Tibial artery (tissue), 4 donors: ENCODE results near the gene PTPN7.

Source experiments
- DNase-seq, 2 donors: peaks; one replicate each; pipeline ENCODE4 v3.0.0-alpha.2; 2019
- H3K27ac ChIP-seq, 2 donors: fragments of 200-600 bp; sonication (generic) in 1 of 2; 1 replicate in 1 of 2; 2 replicates in 1 of 2; pipeline ENCODE4 v1.5.1; 2018 to 2019; ENCODE audit warnings: mild to moderate bottlenecking in 1 of 2
- H3K27me3 ChIP-seq, 2 donors: fragments of 200-600 bp; sonication (generic) in 1 of 2; one replicate each; pipeline versions ENCODE4 v1.5.1 to v1.6.0; 2016 to 2019
- H3K36me3 ChIP-seq, 3 donors: fragments of 200-600 bp; sonication (generic) in 2 of 3; one replicate each; pipeline ENCODE4 v1.5.1; 2016 to 2019; ENCODE audit warnings: mild to moderate bottlenecking in 2 of 3
- H3K4me1 ChIP-seq, 4 donors: fragments of 200-600 bp; sonication (generic) in 2 of 4; 1 replicate in 3 of 4; 2 replicates in 1 of 4; pipeline ENCODE4 v1.5.1; 2016 to 2019
- H3K4me3 ChIP-seq, 2 donors: fragments of 200-600 bp; sonication (generic) in 1 of 2; 1 replicate in 1 of 2; 2 replicates in 1 of 2; pipeline ENCODE4 v1.5.1; 2018 to 2019; ENCODE audit warnings: mild to moderate bottlenecking in 2 of 2
- H3K9me3 ChIP-seq, 3 donors: fragments of 200-600 bp; sonication (generic) in 1 of 3; one replicate each; pipeline ENCODE4 v1.5.1; 2016 to 2019
- CTCF ChIP-seq, 2 experiments: fragments of 200-600 bp in 1 of 2; fragments of 450-650 bp in 1 of 2; IDR thresholded peaks; one replicate each; pipeline ENCODE4 v1.5.1; 2017 to 2019; ENCODE audit warnings: antibody characterized with exemption in 2 of 2, mild to moderate bottlenecking in 1 of 2, moderate library complexity in 1 of 2
- intact Hi-C: fragments of 100-400 bp; cut with DNase I; formaldehyde crosslinking; loops from one replicate; pipeline ENCODE4 v1.15.0; 2023; ENCODE audit warnings: low total_unique reads

The PTPN7 gene

GRCh38 chr1:202203238-202204039 is 43.0 kb upstream of the PTPN7 start:
- H3K27ac ChIP-seq = peak overlapping the region in 1 of 2 donors; percentile 93
- intact Hi-C loops = no loop called here
- DNase-seq = no peak
- H3K4me3 ChIP-seq = no peak overlapping the region
- H3K27me3 ChIP-seq = no peaks in the 10 kb centered on the region
- H3K9me3 ChIP-seq = no peaks in the 10 kb centered on the region
- H3K36me3 ChIP-seq = no peaks in the 10 kb centered on the region
- peaks cover 0 to 66% (median 51%) of the 10 kb centered on the region in 4 donors for H3K4me1 ChIP-seq
- TF ChIP-seq CTCF (IDR thresholded peaks at IDR 0.05) = no peak

- H3K9me3 ChIP-seq = no peaks in the 10 kb centered on the region
- no peaks in the 10 kb centered on the region for H3K36me3 ChIP-seq
- H3K4me3 ChIP-seq = no peak overlapping the region
- peak overlapping the region; percentile 82 to 93 for H3K27ac ChIP-seq
- no peak for TF ChIP-seq CTCF (IDR thresholded peaks at IDR 0.05)
- no peaks in the 10 kb centered on the region for H3K27me3 ChIP-seq
- intact Hi-C loops = no loop called here
- peaks cover 0 to 61% (median 49%) of the 10 kb centered on the region in 4 donors for H3K4me1 ChIP-seq
- no peak for DNase-seq
These were observed 42.2 kb upstream of the PTPN7 start for GRCh38 chr1:202202500-202203168.

- DNase-seq = no peak
- no peak for TF ChIP-seq CTCF (IDR thresholded peaks at IDR 0.05)
- peak overlapping the region; percentile 82 to 93 for H3K27ac ChIP-seq
- H3K4me3 ChIP-seq = no peak overlapping the region
- intact Hi-C loops = no loop called here
- H3K9me3 ChIP-seq = no peaks in the 10 kb centered on the region
- H3K27me3 ChIP-seq = no peaks in the 10 kb centered on the region
- peaks cover 0 to 54% (median 42%) of the 10 kb centered on the region in 4 donors for H3K4me1 ChIP-seq
- H3K36me3 ChIP-seq = no peaks in the 10 kb centered on the region
These were observed 41.6 kb upstream of the PTPN7 start for GRCh38 chr1:202201971-202202370.

- Histone ChIP-seq H3K27ac (peak overlapping the region; percentile 82 to 93), H3K36me3 (no peaks in the 10 kb centered on the region), H3K4me1 (peaks cover 0 to 52% (median 40%) of the 10 kb centered on the region in 4 donors), H3K9me3 (no peaks in the 10 kb centered on the region), H3K4me3 (no peak overlapping the region), H3K27me3 (no peaks in the 10 kb centered on the region)
- intact Hi-C loops = no loop called here
- TF ChIP-seq CTCF (IDR thresholded peaks at IDR 0.05) = no peak
- no peak for DNase-seq
These were observed 40.9 kb upstream of the PTPN7 start for GRCh38 chr1:202201266-202201665.

- H3K36me3 ChIP-seq = no peaks in the 10 kb centered on the region
- H3K9me3 ChIP-seq = no peaks in the 10 kb centered on the region
- peak overlapping the region; percentile 82 to 93 for H3K27ac ChIP-seq
- peak; percentile 54 to 90 for DNase-seq
- no peak overlapping the region for H3K4me3 ChIP-seq
- H3K4me1 ChIP-seq = peaks cover 0 to 54% (median 41%) of the 10 kb centered on the region in 4 donors
- no peaks in the 10 kb centered on the region for H3K27me3 ChIP-seq
- intact Hi-C loops = no loop called here
- no peak for TF ChIP-seq CTCF (IDR thresholded peaks at IDR 0.05)
These were observed 40.3 kb upstream of the PTPN7 start for GRCh38 chr1:202200669-202201068.
